NK-92 treated with Interleukin-12 subunit alpha and Interleukin-12 subunit beta, amount 100 ng/mL, for 24 hours (cell line): ENCODE data around the gene ACCSL.

Experiments used
- DNase-seq: peaks from one replicate; lab custom pipeline; 2025; lab: John Stamatoyannopoulos, UW

Gene ACCSL

GRCh38 chr11:44018829-44019228 lies 29.0 kb upstream of the ACCSL start:
- DNase-seq = no peak

DNA sequence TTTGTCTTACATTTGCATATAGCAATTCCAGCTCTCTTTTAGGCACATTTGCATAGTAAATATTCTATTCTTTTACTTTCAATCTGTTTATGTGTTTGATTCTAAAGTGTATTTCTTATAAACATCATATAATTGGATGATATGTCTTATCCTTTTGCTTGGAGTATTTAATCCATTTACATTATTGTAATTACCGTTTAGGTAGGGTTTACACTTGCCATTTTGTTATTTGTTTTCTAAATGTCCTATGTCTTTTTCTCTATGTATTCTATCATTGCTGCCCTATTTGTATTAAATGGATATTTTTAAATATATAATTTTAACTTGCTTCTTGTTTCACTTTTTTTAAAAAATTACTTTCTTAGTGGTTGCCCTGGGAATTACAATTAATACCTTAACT lies 22.8 kb upstream of the ACCSL start:
- no peak for DNase-seq

DNA sequence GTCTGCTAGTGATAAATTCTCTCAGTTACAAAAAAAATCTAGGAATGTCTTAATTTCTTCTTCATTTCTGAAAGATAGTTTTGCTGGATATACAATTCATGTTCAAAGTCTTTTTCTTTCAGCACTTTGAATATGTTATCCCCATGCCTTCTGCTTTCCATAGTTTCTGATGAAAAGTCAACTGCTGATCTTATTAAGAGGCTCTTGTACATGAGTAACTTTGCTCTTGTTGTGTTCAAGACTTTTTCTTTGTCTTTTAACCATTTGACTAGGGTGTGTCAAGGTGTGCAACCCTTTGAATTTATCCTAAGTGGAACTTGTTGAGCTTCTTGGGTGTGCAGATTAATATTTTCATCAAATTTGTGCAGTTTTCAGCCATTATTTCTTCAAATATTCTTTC lies 22.1 kb upstream of the ACCSL start:
- DNase-seq = no peak

GRCh38 chr11:44028401-44028800 lies 19.4 kb upstream of the ACCSL start:
- no peak for DNase-seq

DNA sequence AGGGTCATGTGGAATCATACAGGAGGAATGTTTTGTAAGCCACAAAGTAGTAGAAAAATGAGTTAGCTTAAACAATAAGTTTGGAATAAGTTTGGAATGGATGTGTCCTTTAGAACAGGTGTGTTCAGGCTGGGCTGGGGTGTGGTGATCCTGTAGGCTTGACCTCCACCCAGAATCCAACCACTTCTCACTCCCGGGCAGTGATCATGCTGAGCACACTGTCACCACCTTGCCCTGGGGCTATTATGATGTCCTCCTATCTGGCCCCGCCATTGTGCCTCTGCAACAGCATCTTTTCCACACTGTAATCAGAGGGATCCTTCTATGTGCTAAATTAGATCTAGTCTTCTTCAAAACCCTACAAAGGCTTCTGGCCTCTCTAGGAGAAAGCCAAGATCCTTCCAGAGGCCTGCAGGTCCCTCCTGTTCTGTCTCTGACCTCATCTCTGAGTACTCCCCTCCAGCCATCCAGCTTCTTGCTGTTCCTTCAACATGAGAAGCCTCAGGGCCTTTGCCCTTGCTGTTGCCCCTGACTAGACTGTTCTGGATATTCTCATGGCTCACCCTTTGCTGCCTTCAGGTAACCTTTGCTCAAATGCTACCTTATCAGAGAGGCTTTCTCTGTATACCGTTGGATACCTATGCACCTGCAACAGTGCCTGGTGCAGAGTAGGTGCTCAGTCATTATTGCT lies 18.8 kb upstream of the ACCSL start:
- no peak for DNase-seq

- DNase-seq = no peak
Observed at GRCh38 chr11:44029507-44029845, 18.3 kb upstream of the ACCSL start.

- DNase-seq = no peak
Observed at GRCh38 chr11:44029977-44030911, 17.5 kb upstream of the ACCSL start.

GRCh38 chr11:44030996-44031395 lies 16.8 kb upstream of the ACCSL start:
- no peak for DNase-seq

GRCh38 chr11:44031549-44031948 lies 16.2 kb upstream of the ACCSL start:
- DNase-seq = no peak

GRCh38 chr11:44032299-44033085 lies 15.3 kb upstream of the ACCSL start:
- DNase-seq = no peak

- no peak for DNase-seq
Observed at GRCh38 chr11:44033411-44033850, 14.3 kb upstream of the ACCSL start.

DNA sequence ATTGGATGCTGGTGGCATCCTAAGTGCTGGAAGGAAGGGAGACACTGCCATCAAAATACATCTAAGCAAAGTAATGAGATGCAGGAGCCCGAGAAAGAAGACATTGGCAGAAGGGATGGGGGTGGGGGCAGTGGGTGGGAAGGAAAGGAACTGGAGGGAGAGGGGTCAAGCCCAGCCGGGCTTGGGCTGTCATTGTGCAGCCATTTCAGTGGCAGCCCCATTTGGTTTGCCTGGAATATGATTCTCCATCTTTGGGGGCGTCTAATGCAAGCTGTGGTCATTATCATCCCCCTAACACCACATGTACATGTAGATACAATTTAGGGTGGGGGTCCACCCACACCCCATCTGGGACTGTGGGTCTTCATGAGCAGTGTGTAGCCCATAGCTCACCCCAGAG lies 13.9 kb upstream of the ACCSL start:
- no peak for DNase-seq

DNA sequence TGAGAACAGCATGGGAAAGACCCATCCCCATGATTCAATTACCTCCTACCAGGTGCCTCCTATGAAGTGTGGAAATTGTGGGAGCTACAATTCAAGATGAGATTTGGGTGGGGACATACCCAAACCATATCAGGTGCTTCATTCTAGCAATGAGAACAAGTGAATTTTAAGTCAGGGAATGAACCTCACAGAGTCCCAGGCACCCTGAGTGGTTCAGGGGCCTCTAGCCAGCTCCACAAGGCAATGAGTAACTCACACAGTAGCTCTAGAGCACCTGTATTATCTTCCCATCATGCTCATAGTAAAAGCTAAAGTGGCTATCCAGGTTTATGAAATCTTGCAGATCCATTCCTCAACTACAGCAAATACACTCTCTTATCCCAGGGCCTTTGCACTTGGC lies 13.1 kb upstream of the ACCSL start:
- DNase-seq = no peak

- DNase-seq = peak; percentile 3
Observed at GRCh38 chr11:44036811-44037657, 10.7 kb upstream of the ACCSL start.

GRCh38 chr11:44037658-44037998 lies 10.2 kb upstream of the ACCSL start:
- DNase-seq = no peak

DNA sequence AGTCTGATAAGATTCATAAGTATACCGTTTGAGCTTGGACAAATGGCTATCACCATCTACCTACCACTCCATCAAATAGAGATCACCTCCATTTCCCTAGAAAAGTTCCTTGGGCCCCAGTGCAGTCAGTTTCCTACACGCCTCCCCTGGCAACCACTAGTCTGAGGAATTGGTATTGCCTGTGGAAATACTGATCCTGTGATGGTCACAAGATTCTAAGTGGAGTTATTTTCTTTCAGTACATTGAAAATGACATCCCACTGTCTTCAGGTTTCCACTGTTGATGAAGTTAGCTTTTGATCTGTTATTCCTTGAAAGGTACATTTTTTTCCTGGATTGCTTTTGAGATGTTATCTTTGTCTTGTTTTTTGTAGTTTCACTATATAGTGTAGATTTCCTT lies 4.6 kb upstream of the ACCSL start:
- no peak for DNase-seq

GRCh38 chr11:44046182-44046581 lies 1.6 kb upstream of the ACCSL start:
- DNase-seq = no peak

DNA sequence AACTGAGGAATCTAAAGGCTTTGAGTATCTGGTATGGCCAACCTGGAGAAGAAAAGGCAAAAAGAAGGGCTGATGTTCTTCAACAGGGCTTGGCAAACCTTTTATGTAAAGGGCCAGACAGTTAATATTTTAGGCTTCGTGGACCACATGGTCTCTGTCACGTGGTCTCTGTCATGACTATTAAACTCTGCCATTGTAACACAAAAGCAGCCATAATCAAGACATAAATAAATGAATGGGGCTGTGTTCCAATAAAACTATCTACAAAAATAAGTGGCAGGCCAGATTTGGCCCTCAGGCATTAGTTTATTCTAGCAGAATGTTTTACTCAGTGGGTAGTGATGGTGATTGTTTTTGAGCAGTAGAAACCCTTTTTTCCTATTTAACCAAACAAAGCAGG lies 483 bp upstream of the ACCSL start:
- DNase-seq = no peak

DNA sequence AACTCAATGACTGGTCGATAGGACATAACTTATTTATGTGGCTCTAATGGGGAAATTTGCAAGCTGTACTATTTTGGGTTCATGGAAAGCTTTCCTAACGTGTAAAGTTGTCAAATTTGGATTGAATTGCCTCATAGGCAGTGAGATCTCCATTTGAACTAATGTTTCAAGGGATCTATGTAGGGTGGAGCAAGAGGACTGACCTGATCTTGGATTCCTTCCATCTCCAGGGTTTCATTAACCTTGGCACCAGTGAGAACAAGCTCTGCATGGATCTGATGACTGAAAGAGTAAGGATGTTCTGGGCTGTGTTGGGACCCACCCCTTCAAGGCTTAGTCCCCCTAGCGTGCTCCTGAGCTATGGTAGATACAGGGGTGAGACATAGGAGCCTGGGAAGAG lies 2.1 kb downstream of the ACCSL start:
- no peak for DNase-seq

- no peak for DNase-seq
Observed at GRCh38 chr11:44051171-44051570, 3.4 kb downstream of the ACCSL start.

- no peak for DNase-seq
Observed at GRCh38 chr11:44057340-44057739, 9.6 kb downstream of the ACCSL start.

- no peak for DNase-seq
Observed at GRCh38 chr11:44058275-44058674, 10.5 kb downstream of the ACCSL start.
